Mammary epithelial cell (primary cell): ENCODE data around the gene SPEG.

Source experiments
- EZH2 ChIP-seq: IDR thresholded peaks from 2 replicates; pipeline ENCODE4 v1.6.1; 2012; ENCODE audit warnings: low read length, inconsistent platforms, borderline replicate concordance
- TF ChIP-seq, protein P1 (sequence below), 2 donors: IDR thresholded peaks in 1 of 2; conservative IDR thresholded peaks in 1 of 2; 2 replicates each; pipeline ENCODE4 v1.5.1; 2011 to 2012; ENCODE audit warnings: inconsistent platforms in 2 of 2, low read length in 2 of 2, mild to moderate bottlenecking in 2 of 2, control low read depth in 1 of 2, low read depth in 1 of 2; ENCODE audit not compliant: insufficient read depth in 1 of 2; ENCODE audit errors: extremely low read depth in 1 of 2

DNA sequence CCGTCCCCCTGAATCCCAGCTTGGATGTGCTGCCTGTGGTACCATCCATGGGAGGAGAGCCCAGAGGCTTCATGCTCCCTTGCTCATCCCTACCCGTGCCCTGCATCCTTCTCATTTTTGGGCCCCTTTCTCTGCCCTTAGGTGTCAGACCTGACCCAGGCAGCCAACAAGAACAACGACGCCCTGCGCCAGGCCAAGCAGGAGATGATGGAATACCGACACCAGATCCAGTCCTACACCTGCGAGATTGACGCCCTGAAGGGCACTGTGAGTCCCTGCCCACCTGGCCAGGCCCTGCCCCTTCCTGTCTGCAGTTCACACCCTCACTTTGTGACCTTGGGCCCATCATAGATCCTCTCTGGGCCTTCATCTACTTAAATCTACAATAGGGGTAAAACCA lies 14.0 kb upstream of the SPEG start:
- TF ChIP-seq, protein P1, sequence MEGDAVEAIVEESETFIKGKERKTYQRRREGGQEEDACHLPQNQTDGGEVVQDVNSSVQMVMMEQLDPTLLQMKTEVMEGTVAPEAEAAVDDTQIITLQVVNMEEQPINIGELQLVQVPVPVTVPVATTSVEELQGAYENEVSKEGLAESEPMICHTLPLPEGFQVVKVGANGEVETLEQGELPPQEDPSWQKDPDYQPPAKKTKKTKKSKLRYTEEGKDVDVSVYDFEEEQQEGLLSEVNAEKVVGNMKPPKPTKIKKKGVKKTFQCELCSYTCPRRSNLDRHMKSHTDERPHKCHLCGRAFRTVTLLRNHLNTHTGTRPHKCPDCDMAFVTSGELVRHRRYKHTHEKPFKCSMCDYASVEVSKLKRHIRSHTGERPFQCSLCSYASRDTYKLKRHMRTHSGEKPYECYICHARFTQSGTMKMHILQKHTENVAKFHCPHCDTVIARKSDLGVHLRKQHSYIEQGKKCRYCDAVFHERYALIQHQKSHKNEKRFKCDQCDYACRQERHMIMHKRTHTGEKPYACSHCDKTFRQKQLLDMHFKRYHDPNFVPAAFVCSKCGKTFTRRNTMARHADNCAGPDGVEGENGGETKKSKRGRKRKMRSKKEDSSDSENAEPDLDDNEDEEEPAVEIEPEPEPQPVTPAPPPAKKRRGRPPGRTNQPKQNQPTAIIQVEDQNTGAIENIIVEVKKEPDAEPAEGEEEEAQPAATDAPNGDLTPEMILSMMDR (conservative IDR thresholded peaks at IDR 0.05 in 1 of 2, IDR thresholded peaks at IDR 0.05 in 1 of 2; ENCODE audit: extremely low read depth in 1 of 2, insufficient read depth in 1 of 2, low read depth in 1 of 2, low read length in 2 of 2), result no peak
- TF ChIP-seq EZH2, result no peak
